Kasumi-1 (cell line): Measurements from ENCODE around the gene MDFIC.
"Not testable (repeated sequence)": the region's sequence is repeated elsewhere in the genome, so short reads cannot be mapped to it uniquely, and the experiment has no call there.

Experiments
- DNase-seq, 2 experiments: peaks; one replicate each; lab custom pipeline; 2025; lab: John Stamatoyannopoulos, UW

Gene MDFIC, protein sequence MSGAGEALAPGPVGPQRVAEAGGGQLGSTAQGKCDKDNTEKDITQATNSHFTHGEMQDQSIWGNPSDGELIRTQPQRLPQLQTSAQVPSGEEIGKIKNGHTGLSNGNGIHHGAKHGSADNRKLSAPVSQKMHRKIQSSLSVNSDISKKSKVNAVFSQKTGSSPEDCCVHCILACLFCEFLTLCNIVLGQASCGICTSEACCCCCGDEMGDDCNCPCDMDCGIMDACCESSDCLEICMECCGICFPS

GRCh38 chr7:114922026-114922651 is at the start of gene MDFIC:
Gene MDFIC (plus strand): TSS chr7:114922094. CDS start chr7:114923034, 940 bp downstream.
- DNase-seq, result no peak

GRCh38 chr7:114874170-114874569 is 47.7 kb upstream of the MDFIC start:
- no peak for DNase-seq

DNA sequence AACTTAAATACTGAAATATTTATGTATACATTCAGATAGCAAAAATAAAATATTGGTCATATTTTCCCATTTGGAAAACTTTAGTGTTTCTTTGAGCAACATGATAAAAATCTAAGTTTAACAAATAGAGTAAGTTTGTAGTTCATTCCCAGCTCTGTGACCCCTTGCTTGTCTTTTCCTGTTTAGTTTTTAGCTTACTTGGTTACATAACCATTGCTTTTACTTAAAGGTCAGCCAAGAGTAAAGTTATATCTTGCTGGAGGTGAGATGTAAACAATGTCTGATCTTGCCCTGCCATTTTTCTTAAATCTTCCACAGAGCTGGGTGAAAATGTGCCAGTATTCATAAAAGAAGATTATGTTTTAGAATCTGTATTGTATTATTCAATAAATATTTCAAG is 46.7 kb upstream of the MDFIC start:
- DNase-seq, result no peak

DNA sequence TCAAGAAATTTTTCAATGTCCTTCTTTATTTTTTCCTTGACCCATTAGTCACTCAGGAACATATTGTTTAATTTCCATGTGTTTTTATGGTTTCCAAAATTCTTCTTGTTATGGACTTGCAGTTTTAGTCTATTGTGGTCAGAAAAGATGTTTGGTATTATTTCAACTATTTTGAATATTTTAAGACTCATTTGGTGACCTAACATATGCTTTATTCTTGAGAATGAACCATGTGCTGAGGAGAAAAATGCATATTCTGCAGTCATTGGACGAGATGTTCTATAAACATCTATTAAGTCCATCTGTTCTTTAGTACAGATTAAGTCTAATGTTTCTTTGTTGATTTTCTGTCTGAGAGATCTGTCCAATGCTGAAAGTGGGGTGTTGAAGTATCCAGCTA is 42.3 kb upstream of the MDFIC start:
- DNase-seq, result no peak

DNA sequence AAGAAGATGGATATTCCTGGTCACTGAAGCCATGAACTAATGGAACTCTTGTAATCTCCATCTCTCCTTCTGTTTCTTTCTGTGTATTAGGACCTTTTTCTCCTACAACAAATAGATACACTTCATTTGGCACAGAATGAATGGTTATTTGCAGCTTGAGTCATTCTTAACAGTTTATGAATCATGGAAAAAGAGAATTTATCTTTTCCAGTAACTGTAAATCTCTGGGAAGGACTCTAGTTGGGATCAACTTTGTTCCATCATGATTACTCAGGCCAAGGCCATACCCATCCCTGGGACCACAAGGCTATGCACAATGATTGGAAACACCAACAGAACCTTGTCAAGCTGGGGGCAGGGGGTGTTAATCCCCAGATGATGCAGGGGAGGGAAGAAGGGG is 36.1 kb upstream of the MDFIC start:
- DNase-seq, result no peak

GRCh38 chr7:114886241-114886640 is 35.7 kb upstream of the MDFIC start:
- no peak for DNase-seq

GRCh38 chr7:114889116-114889515 is 32.8 kb upstream of the MDFIC start:
- not testable (repeated sequence) for DNase-seq

GRCh38 chr7:114889646-114890285 is 32.1 kb upstream of the MDFIC start:
- peak; percentile 26 to 41 for DNase-seq

GRCh38 chr7:114890561-114890960 is 31.3 kb upstream of the MDFIC start:
- DNase-seq, result no peak

GRCh38 chr7:114900127-114900526 is 21.8 kb upstream of the MDFIC start:
- no peak for DNase-seq

DNA sequence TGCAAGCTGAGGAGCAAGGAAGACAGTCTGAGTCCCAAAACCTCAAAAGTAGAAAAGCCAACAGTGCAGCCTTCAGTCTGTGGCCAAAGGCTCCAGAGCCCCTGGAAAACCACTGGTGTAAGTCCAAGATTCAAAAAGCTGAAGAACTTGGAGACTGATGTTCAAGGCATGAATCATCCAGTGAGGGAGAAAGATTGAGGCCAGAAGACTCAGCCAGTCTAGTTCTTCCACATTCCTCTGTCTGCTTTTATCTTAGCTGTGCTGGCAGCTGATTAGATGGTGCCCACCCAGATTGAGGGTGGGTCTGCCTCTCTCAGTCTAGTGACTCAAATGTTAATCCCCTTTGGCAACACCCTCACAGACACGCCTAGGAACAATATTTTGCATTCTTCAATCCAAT is 20.1 kb upstream of the MDFIC start:
- DNase-seq, result no peak

GRCh38 chr7:114903131-114903530 is 18.8 kb upstream of the MDFIC start:
- DNase-seq, result no peak

- no peak for DNase-seq
These were observed 11.1 kb upstream of the MDFIC start for GRCh38 chr7:114910787-114911186.

GRCh38 chr7:114911411-114911810 is 10.5 kb upstream of the MDFIC start:
- no peak for DNase-seq

GRCh38 chr7:114916261-114916892 is 5.5 kb upstream of the MDFIC start:
- no peak for DNase-seq

DNA sequence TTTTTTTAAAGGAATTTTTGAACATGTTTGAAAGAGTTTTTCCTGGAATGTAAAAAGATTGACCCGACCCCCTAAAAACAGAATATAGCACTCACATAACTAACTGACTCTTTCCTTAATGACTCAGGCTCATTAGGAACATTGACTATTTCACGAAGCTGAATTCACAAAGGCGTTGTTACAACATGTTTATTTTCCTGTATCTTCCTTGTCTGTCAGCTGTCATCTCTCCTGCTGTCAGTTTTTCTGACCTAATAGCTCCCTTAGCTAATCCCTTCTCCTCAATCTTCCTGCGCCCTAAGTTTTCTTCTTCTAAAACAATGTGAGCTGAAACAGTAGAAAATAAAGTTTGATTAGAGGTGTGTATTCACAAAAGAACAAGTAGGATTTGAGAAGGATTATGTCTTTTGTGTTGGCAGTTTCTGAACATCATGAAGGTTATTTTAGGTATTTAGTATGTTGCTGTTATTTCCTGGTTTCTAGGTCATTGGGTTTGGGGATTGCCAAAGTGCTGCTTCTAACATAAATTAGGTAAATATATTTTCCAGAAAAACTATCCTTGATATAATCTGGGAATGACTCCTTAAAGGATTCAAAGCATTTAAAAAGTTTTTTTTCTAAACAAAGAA is 4.6 kb upstream of the MDFIC start:
- DNase-seq, result no peak

GRCh38 chr7:114919587-114919986 is 2.3 kb upstream of the MDFIC start:
- no peak for DNase-seq

DNA sequence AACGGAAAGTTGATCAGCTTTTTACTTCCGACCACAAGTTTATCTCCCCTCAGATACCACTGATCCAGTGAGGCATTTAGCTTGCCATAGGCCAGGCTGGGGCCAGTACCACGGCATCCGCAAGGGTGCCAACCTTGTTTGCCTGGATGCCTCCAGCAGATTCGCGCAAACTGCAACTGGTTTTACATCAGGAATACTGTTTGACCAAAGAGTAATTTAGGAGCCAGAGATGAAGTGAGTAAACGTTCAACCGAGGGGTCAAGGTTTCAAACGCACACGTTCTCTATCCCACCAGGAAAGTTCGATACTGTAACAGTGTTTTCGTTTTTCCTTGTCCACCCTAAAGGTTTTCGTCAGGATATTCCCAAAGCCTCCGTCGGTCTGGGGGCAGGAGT is 266 bp upstream of the MDFIC start:
- DNase-seq, result no peak

- peak; percentile 70 to 76 for DNase-seq
These were observed 933 bp downstream of the MDFIC start for GRCh38 chr7:114922652-114923402.

GRCh38 chr7:114923403-114923713 is 1.5 kb downstream of the MDFIC start:
- no peak for DNase-seq

GRCh38 chr7:114924038-114924712 is 2.3 kb downstream of the MDFIC start:
- DNase-seq, result no peak
